Activated CD8-positive, alpha-beta memory T cell treated with anti-CD3 and anti-CD28 coated beads, Interleukin-2, amount 50 U/mL, for 1 hour (primary cell): ENCODE results near the gene CENATAC.
"Not testable (repeated sequence)": the region's sequence is repeated elsewhere in the genome, so short reads cannot be mapped to it uniquely, and the experiment has no call there.

Experiments used
- DNase-seq: peaks from one replicate; pipeline ENCODE4 v3.0.0-alpha.2; 2020; ENCODE audit errors: extremely low read depth

The CENATAC gene, protein sequence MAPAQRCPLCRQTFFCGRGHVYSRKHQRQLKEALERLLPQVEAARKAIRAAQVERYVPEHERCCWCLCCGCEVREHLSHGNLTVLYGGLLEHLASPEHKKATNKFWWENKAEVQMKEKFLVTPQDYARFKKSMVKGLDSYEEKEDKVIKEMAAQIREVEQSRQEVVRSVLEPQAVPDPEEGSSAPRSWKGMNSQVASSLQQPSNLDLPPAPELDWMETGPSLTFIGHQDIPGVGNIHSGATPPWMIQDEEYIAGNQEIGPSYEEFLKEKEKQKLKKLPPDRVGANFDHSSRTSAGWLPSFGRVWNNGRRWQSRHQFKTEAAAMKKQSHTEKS

DNA sequence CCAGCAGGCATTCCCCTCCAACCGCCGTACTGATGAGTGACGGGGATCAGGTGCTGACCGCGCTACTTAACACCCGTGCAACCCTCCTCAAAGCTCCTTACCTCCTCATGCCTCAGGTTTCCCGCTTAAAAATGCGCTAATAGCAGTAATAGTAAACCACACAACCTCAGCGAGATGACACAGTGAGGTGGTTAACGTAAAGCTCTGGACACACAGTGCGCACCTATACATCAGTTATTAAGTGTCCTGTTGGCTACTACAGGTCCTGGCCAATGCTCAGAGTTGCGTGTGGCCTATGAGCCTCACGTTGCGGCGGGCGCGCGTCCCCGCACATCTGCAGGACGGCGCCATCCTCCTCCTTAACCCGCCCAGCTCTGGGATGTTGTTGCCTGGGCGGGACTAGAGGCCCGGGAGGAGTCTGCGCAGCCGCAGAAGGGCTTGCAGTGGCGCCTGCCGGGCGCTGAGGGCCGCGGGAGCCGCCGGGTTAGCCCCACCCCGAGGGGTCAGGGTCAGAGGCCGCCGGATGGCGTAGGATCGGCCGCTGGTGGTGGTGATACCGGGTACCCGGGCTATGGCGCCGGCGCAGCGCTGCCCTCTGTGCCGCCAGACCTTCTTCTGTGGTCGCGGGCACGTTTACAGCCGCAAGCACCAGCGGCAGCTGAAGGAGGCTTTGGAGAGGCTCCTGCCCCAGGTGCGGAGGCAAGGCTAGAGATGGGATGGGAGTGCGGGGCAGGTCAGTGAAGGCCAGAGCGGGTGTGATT is at the start of gene CENATAC:
Gene CENATAC, plus strand, starts transcription at position 512 of the 761 bp plus-strand sequence. Its CDS starts 60 bp downstream, at position 572.
- DNase-seq = peak; percentile 80

DNA sequence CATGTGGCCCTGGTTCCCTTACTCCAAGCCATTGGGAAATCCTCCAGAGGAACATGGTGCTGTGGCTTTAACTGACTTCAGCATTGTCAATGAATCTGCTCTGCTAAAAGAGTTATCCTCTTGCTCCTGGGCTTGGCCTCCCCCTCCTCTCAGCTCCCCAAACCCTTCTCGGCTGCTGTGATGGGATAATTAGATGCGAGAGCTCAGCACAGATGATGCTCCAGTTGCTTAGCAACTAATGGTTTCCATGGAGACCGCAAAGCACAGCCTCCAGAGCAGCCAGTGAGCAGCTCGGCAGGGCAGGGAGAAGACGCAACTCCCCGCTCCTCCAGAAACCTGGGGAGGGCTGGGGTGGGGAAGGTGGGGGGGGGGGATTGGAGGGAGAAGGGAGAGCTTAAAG is 44.7 kb upstream of the CENATAC start:
- DNase-seq = no peak

DNA sequence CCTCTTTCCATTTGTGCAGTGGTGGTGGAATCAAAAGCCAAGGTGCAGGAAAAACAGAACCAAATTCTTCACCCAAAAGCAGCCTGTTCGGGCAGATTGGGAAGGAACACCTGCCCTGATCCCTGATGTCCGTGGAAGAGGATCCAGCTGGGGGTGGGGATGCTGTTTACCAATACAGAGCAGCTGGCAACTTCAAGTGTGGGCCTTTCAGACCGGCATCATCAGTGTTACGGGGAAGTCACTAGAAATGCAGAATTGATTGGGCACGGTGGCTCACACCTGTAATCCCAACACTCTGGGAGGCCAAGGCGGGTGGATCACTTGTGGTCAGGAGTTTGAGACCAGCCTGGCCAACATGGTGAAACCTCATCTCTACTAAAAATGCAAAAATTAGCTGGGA is 44.0 kb upstream of the CENATAC start:
- DNase-seq = not testable (repeated sequence)

DNA sequence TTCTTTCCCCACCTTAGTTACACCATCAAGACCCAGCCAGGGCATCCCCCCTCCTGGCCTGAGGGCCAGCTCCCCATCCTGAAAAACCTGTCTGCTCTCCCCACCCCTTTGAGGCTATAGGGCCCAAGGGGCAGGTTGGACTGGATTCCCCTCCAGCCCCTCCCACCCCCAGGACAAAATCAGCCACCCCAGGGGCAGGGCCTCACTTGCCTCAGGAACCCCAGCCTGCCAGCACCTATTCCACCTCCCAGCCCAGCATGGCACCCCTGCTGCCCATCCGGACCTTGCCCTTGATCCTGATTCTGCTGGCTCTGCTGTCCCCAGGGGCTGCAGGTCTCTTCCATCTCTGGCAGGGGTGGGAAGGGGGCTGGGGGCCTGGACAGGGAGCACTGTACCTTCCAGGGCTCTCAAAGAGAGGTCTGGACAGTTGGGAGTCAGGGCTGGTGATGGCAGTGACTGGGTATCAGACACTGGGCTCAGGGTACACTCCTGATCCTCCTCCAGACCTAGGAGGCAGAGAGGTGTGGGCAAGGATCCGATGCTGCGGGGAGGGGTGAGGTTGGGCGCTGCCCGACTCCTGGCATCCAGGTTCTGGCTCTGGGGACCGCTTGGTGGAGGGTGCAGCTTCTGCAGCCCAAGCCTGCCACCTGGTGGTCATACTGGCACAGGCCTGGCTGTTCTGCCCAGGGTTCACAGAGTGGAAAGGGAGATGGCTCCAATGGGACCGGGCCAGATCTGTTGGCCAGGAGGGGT is 41.7 kb upstream of the CENATAC start, which contains the start of gene UPK2:
Gene UPK2, plus strand, starts transcription at position 205 of the 753 bp plus-strand sequence. Its CDS starts 53 bp downstream, at position 258.
- DNase-seq = peak; percentile 77

DNA sequence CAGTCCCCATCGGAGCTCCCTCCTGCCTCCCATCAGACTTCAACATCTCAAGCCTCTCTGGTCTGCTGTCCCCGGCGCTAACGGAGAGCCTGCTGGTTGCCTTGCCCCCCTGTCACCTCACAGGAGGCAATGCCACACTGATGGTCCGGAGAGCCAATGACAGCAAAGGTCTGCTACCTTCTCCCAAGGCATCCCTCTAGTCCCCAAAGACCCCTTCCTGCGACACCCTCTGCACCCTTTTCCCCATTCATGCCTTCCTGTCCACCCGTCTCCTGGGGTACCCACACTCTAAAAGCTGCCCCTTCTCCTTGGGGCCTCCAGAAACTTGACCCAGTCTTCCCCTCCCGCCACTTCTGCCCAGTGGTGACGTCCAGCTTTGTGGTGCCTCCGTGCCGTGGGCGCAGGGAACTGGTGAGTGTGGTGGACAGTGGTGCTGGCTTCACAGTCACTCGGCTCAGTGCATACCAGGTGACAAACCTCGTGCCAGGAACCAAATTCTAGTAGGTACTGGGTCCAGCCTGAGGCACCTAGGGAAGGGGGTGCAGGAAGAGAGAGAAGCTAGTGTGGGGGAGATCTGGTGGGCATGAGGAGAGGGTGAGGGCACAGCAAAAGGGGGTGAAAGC is 41.0 kb upstream of the CENATAC start:
- no peak for DNase-seq

DNA sequence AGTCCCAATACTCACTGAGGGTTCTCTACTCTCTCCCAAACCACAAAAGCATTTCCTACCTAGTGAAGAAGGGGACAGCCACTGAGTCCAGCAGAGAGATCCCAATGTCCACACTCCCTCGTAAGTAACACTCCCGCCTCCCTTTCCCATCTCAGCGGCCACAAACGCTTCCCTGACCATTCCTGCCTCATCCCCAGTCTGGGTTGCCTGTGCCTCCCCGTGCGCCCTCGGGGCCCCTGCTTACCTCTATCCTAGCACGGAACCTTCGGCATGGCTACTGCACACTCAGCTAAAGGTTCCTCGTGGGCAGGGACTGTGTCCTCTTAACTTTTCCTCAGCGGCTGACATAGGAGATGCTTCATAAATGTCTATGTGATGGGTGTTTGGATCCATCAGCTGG is 40.4 kb upstream of the CENATAC start:
- DNase-seq = no peak

DNA sequence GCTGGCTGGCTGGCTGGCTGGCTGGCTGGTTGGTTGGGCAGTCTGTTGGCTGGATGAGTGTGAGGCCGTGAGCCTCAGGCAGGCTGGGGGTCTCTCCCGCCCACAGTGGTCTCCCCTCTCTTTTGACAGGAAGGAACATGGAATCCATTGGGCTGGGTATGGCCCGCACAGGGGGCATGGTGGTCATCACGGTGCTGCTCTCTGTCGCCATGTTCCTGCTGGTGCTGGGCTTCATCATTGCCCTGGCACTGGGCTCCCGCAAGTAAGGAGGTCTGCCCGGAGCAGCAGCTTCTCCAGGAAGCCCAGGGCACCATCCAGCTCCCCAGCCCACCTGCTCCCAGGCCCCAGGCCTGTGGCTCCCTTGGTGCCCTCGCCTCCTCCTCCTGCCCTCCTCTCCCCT is 40.0 kb upstream of the CENATAC start:
- no peak for DNase-seq

DNA sequence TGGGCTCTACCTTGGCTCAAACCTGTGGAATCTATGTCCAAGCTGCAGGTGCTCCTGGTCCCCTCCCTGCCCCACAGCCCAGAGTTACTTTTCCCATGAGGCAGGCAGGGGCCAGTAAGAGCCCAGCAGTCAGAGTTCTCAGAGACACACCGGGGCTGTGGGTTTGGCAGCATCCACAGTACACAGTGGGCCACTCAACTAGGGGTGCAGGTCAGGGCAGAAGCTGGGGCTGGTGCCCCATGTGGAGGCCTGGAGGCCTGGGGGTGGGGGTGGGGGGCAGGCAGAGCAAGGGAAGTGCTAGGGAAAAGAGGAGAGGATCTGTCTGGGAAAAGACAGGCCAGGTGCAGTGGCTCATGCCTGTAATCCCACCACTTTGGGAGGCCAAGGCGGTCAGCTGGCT is 39.4 kb upstream of the CENATAC start:
- DNase-seq = no peak

DNA sequence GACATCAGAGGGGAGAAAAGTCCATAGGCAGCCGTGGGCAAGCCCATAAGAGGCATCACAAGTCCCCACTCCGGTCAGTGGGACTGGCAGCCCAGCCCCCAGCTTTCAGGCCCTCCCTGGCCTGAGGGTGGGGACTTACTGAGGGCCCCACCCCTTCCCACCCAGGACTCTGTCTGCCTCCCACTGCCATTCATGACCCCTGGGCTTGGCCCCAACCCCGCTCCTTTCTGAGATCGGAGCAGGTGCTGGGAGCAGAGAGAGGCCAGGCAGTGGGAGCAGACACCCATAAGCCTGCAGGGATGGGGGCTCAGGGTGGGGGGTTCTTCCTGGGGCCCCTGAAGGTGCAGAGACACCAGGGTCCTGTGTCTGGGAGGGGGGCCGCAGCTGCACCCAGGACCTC is 36.7 kb upstream of the CENATAC start:
- DNase-seq = no peak

DNA sequence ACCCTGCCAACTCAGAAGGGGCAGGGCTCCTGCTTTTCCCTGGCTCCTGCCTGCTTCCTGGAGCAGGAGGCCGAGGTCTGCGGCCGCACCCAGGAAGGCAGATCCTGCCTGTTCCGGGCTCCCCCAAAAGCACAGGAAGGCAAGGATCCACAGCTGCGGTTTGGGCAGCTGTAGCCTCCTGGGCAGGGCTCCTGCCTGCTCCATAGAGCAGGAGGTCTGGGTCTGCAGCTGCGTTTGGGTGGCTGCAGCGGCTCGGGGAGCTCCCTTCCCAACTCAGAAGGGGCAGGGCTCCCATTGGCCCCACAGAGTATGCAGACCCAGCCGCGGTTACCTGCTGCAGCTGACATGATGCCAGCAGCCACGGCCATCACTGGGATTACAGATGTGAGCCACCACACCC is 36.3 kb upstream of the CENATAC start:
- no peak for DNase-seq

DNA sequence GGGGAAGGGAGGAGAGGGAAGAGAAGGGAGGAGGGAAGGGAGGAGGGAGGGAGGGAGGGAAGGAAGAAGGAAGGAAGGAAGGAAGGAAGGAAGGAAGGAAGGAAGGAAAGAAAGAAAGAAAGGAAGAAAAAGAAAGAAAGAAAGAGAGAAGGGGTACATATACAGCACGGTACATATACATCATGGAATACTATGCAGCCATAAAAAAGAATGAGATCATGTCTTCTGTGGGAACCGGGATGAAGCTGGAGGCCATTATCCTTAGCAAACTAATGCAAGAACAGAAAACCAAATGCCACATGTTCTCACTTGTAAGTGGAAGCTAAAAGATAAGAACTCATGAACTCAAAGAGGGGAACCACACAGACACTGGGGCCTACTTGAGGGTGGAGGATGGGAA is 28.4 kb upstream of the CENATAC start:
- not testable (repeated sequence) for DNase-seq

DNA sequence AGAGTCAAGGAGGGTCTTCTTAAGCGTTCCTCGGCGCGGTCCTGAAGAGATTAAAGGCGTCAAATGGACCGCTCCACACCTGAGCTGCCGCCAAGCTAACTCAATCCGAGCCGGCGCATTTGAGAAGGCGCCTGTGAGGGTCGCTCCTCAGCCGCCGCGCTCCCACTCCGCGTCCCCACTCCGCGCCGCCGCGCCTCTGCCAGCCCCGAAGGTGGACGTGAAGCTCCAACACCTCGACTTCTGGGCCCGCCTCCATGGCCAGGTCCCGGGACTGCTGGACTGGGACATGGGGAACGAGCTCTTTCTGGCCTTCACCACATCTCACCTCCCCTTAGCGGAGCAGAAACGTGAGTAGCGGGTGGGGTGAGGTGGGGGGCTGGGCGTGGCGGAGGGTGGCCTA is 26.3 kb upstream of the CENATAC start, which contains the start of gene FOXR1:
Gene FOXR1, plus strand, starts transcription at position 116 of the 400 bp plus-strand sequence. Its CDS starts 171 bp downstream, at position 287.
- DNase-seq = no peak

DNA sequence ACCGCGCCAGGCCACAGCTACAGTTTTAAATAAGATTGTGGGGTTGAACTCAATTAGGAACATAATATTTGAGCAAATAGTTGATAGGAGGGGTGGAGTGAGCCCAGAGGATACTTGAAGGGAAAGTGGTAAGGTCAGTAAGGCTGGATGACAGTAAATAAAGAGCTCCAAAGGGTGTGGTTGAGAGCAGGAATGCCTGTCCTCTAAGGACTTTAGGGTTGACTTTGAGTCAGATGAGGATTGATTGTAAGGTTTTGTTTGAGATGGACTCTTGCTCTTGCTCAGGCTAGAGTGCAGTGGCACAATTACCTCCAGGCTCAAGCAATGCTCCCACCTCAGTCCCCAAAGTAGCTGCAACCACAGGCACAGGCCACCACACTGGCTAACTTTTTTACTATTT is 24.0 kb upstream of the CENATAC start:
- DNase-seq = no peak

DNA sequence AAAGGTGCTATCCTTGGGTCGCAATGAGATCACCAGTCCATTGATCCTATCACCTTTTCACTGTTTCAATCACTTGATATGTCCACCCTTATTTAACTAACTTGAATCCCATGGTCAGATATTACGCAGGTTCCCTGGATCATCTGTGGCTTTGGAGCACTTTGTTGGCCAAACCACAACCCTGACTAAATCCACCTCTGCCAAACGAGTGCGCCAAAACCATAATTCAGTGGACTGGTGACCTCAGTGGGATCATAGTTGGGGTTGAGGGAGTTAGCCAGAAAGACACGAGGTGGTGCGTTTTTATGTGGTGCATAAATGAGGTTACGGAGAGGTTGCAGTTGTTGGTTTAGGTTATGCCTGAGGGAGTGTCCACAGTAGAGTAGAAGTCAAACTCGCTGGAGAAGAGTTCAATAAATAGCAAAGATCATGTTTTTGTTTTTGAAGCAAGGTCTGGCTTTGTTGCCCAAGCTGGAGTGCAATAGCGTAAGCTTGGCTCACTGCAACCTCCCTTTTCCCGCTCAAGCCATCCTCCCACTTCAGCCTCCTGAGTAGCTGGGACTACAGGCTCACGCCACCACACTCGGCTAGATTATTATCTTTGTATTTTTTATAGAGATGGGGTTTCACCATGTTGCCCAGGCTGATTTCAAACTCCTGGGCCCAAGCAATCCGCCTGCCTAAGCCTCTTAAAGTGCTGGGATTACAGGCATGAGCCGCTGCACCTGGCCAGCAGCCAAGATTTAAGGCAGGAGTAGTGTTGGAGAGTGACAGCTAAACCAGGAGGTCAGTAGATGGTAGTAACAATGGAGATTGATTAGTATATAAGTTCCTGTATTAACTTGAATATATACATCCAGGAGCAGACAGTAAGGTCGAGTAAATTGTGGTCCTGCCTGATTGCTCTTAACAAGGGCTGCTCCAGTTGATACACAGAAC is 21.9 kb upstream of the CENATAC start:
- DNase-seq = no peak

DNA sequence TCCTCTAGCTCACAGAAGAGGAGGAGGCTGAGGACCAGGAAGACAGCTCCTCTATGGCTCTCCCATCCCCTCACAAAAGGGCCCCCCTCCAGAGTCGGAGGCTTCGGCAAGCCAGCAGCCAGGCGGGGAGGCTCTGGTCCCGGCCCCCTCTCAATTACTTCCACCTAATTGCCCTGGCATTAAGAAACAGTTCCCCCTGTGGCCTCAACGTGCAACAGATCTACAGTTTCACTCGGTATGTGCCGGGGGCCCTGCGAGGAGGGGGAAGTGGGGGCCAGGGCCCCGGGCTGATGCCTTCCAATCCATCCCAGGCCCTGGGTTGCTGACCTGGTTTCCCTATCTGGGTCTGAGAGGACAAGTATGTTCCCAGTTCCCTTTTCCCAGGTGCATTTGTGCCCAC is 18.5 kb upstream of the CENATAC start:
- DNase-seq = no peak

DNA sequence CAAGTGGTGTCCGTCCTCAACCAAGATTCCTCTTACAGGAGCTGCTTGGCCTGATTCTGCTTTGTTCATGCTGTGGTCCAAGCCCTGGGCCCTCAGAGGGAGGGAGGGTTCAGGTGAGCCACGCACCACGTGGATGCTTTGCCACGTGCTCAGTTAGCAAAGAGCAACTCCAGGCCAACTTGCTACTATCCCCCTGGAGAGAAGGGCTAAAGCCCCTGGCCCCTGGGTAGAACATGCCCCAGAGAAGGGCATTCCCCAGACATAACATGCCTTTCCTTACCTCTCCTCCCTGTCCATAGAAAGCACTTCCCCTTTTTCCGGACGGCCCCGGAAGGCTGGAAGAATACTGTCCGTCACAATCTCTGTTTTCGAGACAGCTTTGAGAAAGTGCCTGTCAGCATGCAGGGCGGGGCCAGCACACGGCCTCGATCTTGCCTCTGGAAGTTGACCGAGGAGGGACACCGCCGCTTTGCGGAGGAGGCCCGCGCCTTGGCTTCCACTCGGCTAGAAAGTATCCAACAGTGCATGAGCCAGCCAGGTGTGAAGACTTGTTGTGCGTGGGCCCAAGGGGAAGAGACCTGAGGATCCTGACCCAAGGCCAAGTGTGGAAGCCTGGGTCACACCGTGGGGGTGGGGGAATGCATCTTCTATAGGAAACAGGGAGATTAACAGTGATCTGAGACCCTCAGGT is 17.6 kb upstream of the CENATAC start:
- no peak for DNase-seq

DNA sequence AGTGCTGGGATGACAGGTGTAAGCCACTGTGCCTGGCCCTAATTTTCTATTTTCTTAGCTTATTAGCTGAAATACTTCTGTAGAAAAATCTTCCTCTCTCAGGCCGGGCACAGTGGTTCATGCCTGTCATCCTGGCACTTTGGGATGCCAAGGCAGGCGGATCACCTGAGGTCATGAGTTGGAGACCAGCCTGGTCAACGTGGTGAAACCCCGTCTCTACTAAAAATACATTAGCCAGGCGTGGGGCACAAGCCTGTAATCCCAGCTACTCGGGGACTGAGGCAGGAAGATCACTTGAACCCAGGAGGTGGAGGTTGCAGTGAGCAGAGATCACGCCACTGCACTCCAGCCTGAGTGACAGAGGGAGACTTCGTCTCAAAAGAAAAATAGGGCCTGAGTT is 13.6 kb upstream of the CENATAC start:
- not testable (repeated sequence) for DNase-seq

DNA sequence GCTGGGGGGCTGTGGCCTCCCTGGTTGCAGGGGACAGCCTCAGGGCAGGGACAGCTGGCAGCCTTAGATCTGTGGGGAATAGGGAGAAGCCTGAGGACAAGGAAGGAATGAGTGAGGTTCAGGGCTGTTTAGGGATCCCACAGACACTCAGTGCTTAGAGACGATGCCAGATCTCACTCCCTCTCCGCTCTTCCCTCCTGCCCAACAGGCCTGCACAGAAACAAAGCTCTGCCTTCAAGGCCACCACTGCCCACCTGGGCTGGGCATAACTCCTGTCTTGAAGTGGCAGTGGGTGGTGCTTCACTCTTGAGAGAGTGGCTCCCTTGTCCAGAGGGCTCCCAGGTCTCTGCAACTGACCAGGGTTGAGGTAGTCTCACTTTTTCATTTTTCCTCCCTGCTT is 13.1 kb upstream of the CENATAC start:
- no peak for DNase-seq

DNA sequence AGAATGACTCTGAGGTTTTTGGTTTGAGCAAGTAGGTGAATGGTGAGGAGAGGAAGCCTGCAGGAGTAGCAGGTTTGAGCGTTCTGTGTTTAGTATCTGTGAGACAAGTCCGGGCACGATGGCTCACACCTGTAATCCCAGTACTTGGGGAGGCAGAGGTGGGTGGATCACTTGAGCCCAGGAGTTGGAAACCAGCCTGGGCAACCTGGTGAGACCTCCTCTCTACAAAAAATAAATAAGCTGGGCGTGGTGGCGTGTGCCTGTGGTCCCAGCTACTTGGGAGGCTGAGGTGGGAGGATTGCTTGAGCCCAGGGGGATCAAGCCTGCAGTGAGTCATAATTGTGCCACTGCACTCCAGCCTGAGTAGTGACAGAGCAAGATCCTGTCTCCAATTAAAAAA is 9.7 kb upstream of the CENATAC start:
- no peak for DNase-seq

DNA sequence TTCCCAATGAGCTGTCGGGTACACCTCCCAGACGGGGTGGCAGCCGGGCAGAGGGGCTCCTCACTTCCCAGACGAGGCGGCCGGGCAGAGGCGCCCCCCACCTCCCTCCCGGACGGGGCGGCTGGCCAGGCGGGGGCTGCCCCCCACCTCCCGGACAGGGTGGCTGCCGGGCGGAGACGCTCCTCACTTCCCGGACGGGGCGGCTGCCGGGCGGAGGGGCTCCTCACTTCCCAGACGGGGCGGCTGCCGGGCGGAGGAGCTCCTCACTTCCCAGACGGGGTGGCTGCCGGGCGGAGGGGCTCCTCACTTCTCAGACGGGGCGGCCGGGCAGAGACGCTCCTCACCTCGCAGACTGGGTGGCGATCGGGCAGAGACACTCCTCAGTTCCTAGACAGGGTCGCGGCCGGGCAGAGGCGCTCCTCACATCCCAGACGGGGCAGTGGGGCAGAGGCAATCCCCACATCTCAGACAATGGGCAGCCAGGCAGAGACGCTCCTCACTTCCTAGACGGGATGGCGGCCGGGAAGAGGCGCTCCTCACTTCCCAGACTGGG is 6.4 kb upstream of the CENATAC start:
- not testable (repeated sequence) for DNase-seq
